Prostate gland (tissue), 2 donors: ENCODE measurements around the gene DENND4C. TPM values are rescaled to one million over a fixed set of nuclear protein-coding genes. Genes with fewer than 3 reads are reported as not detected.

Experiments
- DNase-seq: peaks from one replicate; pipeline ENCODE4 v3.0.0-alpha.2; 2019; ENCODE audit warnings: low spot score
- H3K27ac ChIP-seq, 2 donors: fragments of 200-600 bp; sonication (generic); 2 replicates each; pipeline ENCODE4 v1.5.1; 2017 to 2019
- H3K27me3 ChIP-seq: fragments of 200-600 bp; sonication (generic); replicated peaks from 2 replicates; pipeline ENCODE4 v1.5.1; 2019; ENCODE audit not compliant: insufficient read depth
- H3K36me3 ChIP-seq, 2 donors: fragments of 200-600 bp; sonication (generic); 1 replicate in 1 of 2; 2 replicates in 1 of 2; pipeline versions ENCODE4 v1.5.1 to v1.8.1; 2017 to 2019
- H3K4me1 ChIP-seq: fragments of 200-600 bp; sonication (generic); replicated peaks from 2 replicates; pipeline ENCODE4 v1.5.1; 2019
- H3K4me3 ChIP-seq, 2 donors: fragments of 200-600 bp; sonication (generic); 2 replicates each; pipeline ENCODE4 v1.5.1; 2017 to 2019
- H3K9me3 ChIP-seq: fragments of 200-600 bp; sonication (generic); 2 replicates; pipeline ENCODE4 v1.5.1; 2017
- POLR2A ChIP-seq: fragments of 450-650 bp; IDR thresholded peaks from one replicate; pipeline ENCODE4 v1.6.1; 2016; ENCODE audit warnings: antibody characterized with exemption, mild to moderate bottlenecking
- POLR2AphosphoS5 ChIP-seq: sonication (generic); formaldehyde crosslinking; IDR thresholded peaks from one replicate; pipeline ENCODE4 v1.6.1; 2017; ENCODE audit warnings: antibody characterized with exemption
- WGBS: methylation state at CpG from one replicate; pipeline ENCODE4 v1.1.5; 2018; 5-methylcytosine and 5-hydroxymethylcytosine counted together
- intact Hi-C: fragments of 100-400 bp; cut with DNase I; formaldehyde crosslinking; loops from one replicate; pipeline ENCODE4 v1.14.2; 2022
- total RNA-seq, 2 donors: library from RNA; depleted of rRNA; stranded (reverse); fragments of >200 nt; gene quantifications; one replicate each; pipeline ENCODE4 v1.1.0, GENCODE V29; 2016
- TF ChIP-seq, protein P1 (sequence below), 4 experiments: fragments of 200-600 bp in 2 of 4; fragments of 450-650 bp in 2 of 4; sonication (generic) in 2 of 4; IDR thresholded peaks; 1 replicate in 3 of 4; 2 replicates in 1 of 4; pipeline ENCODE4 v1.5.1; 2016 to 2019; ENCODE audit warnings: antibody characterized with exemption in 4 of 4, mild to moderate bottlenecking in 2 of 4, moderate library complexity in 2 of 4

Gene DENND4C
- total RNA-seq, 2 donors from 2014 or later: 71.4 to 104 TPM

DNA sequence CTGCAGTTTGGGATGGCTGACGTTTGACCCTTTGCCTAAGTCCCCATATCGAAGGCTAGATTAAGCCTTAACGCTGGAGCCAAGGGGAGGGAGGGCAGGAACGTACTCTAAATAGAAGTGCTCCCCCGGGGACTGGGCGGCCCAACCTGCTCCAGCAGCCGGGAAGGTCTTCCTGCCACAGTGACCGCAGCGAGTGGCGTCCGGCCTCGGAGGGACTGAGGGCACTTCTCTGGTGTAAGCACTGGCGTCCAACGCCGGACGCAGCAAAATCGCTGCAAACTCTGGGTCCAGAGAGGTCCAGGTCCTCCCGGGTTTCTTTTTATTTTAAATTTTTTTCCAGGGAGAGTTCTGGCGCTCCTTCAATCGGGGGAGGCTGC, 177.8 kb downstream of the DENND4C start:
- intact Hi-C loops: no loop called here
- Histone ChIP-seq H3K4me3 (peak overlapping the region; percentile 86 to 89), H3K4me1 (peaks cover 4% of the 10 kb centered on the region), H3K27ac (peak overlapping the region; percentile 87 to 92), H3K36me3 (no peaks in the 10 kb centered on the region), H3K27me3 (no peaks in the 10 kb centered on the region), H3K9me3 (no peaks in the 10 kb centered on the region)
- WGBS: 10% methylated on average over 20 of the region's 20 CpGs
- DNase-seq: peak; percentile 25
- TF ChIP-seq POLR2AphosphoS5 (no peak), POLR2A (no peak)
- TF ChIP-seq, protein P1, sequence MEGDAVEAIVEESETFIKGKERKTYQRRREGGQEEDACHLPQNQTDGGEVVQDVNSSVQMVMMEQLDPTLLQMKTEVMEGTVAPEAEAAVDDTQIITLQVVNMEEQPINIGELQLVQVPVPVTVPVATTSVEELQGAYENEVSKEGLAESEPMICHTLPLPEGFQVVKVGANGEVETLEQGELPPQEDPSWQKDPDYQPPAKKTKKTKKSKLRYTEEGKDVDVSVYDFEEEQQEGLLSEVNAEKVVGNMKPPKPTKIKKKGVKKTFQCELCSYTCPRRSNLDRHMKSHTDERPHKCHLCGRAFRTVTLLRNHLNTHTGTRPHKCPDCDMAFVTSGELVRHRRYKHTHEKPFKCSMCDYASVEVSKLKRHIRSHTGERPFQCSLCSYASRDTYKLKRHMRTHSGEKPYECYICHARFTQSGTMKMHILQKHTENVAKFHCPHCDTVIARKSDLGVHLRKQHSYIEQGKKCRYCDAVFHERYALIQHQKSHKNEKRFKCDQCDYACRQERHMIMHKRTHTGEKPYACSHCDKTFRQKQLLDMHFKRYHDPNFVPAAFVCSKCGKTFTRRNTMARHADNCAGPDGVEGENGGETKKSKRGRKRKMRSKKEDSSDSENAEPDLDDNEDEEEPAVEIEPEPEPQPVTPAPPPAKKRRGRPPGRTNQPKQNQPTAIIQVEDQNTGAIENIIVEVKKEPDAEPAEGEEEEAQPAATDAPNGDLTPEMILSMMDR (IDR thresholded peaks at IDR 0.05): no peak

DNA sequence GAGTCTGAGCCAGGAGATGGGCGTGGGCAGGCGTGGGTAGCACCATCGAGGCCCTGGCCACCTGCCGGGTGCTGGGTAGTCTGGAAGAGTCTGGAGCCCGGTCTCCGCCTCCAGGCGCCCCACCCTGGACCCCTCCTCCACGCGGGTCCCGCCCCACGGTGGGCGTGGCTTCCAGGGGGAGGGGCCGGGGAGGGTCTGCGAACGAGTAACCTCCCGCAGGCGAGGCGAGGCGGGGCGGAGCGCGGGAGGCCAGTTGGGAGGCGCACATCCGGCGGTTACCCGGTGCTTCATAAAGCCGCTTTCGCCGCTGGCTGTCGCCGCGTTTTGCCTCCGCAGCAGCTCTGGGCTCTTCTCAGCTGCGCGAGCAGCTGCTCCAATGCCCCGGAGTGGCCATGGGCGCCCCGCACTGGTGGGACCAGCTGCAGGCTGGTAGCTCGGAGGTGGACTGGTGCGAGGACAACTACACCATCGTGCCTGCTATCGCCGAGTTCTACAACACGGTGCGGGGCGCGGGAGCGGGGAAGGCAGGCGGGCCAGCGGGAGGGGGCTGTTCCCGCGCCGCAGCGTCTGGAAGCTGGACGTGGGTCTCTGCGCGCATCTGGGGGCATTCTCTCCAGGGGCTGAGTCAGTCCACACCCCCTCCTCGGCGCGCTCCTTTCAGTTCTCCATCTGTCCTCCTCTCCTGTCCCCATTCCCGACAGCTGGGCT, 178.4 kb downstream of the DENND4C start, which contains the start of gene ACER2:
TSS of gene ACER2 (plus strand) at position 317 of the 708 bp plus-strand sequence. CDS start at position 393, 76 bp downstream.
- Histone ChIP-seq H3K27ac (peak within 1 kb of the TSS; percentile 87 to 92), H3K27me3 (no peaks in the 10 kb centered on the region), H3K4me3 (peak within 1 kb of the TSS; percentile 86 to 89), H3K4me1 (peaks cover 4% of the 10 kb centered on the region), H3K36me3 (no peaks in the 10 kb centered on the region), H3K9me3 (no peaks in the 10 kb centered on the region)
- intact Hi-C loops: no loop called here
- 0% methylated on average over 48 of the region's 61 CpGs for WGBS
- TF ChIP-seq, protein P1 (IDR thresholded peaks at IDR 0.05): peak in 1 of 4 experiments; percentile 20
- TF ChIP-seq POLR2AphosphoS5: peak; percentile 97
- peak; percentile 97 for TF ChIP-seq POLR2A
- peak; percentile 95 for DNase-seq

DNA sequence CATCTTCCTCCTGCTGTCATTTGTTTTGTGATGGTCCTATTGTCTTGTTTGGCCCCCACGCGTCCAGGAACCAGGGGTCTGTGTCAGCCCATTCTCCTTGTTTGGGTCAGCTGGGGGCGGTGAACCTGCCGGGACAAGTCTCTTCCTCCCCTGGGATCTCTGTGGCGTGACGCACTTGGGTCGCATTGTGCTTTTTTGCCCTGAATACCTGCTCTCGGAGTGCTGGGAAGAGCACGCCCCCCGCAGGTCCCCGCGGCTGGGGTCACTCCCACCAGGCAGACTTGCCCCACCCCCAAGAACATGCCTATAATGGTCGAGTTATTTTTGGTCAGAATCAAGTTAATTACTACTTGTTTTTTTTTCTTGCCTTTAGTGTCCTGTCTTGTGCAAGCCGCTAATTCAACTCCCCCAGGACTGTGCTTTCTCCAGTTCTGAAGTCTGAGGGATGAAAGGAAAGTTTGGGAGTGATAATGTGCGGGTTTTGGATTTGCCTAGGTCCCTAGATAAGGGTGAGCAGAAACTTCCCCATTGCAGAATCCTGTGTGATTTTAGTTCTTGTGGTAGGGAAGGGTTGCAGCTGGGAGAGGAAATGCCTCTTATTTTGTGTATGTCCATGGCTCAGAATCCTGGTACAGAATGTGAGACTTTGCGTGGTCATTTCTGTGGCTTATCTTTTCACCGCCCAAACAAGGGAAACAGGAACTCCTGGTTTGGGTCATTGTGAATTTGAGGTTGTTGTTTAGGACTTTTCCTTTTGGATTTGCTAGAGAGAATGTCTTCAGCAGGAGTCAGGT, 179.1 kb downstream of the DENND4C start:
- no peaks in the 10 kb centered on the region for H3K36me3 ChIP-seq
- no peaks in the 10 kb centered on the region for H3K9me3 ChIP-seq
- DNase-seq: peak; percentile 34
- TF ChIP-seq POLR2AphosphoS5 (no peak), POLR2A (no peak)
- TF ChIP-seq, protein P1 (IDR thresholded peaks at IDR 0.05): no peak
- no peaks in the 10 kb centered on the region for H3K4me1 ChIP-seq
- peak overlapping the region; percentile 87 to 92 for H3K27ac ChIP-seq
- H3K4me3 ChIP-seq: peak overlapping the region; percentile 86 to 89
- intact Hi-C loops: no loop called here
- WGBS: 3% methylated on average over 17 of the region's 17 CpGs
- H3K27me3 ChIP-seq: no peaks in the 10 kb centered on the region

DNA sequence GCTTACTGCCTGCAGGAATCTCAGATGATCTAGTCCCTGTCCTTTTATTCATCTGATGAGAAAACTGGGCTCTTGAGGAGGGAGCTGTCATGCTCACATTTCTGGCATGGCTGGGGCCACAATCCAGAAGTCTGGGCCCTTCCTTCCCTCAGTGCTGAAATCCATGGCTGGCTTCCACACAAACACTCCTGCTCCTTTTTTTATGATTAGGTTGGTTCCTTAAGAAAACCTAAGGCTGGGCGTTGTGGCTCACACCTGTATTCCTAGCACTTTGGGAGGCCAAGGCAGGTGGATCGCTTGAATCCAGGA, 179.7 kb downstream of the DENND4C start:
- whole genome bisulfite sequencing: 94% methylated on average over 2 of the region's 2 CpGs
- Histone ChIP-seq H3K27me3 (no peaks in the 10 kb centered on the region), H3K27ac (peak overlapping the region in 1 of 2 donors; percentile 87), H3K4me3 (peak overlapping the region in 1 of 2 donors; percentile 89), H3K4me1 (no peaks in the 10 kb centered on the region), H3K36me3 (no peaks in the 10 kb centered on the region), H3K9me3 (no peaks in the 10 kb centered on the region)
- no peak for DNase-seq
- TF ChIP-seq POLR2A: no peak
- TF ChIP-seq, protein P1 (IDR thresholded peaks at IDR 0.05): no peak
- no peak for TF ChIP-seq POLR2AphosphoS5
- intact Hi-C loops: no loop called here
